Frontal cortex (tissue), 4 donors: ENCODE results near the gene ABHD17A. TPM values are rescaled to one million over a fixed set of nuclear protein-coding genes. Genes with fewer than 3 reads are reported as not detected.
A peak's percentile ranks its signal among the peaks of the same experiment; 100 is the strongest.

Experiments used
- DNase-seq, 2 donors: peaks; one replicate each; pipeline ENCODE4 v3.0.0; 2012; ENCODE audit warnings: low spot score in 2 of 2
- FAIRE-seq: peaks from 2 replicates; lab custom pipeline; 2012; peaks lifted over from hg19 to GRCh38; lab: Jason Lieb, UNC
- total RNA-seq: library from RNA; depleted of rRNA; stranded (reverse); fragments of >200 nt; gene quantifications from one replicate; pipeline ENCODE4 v1.2.3, GENCODE V29; 2014
- donor health status: control.
- donor health status: control.
- donor health status: control.

ABHD17A gene
- total RNA-seq, 1 donor from 2014 or later, result 42.0 TPM

DNA sequence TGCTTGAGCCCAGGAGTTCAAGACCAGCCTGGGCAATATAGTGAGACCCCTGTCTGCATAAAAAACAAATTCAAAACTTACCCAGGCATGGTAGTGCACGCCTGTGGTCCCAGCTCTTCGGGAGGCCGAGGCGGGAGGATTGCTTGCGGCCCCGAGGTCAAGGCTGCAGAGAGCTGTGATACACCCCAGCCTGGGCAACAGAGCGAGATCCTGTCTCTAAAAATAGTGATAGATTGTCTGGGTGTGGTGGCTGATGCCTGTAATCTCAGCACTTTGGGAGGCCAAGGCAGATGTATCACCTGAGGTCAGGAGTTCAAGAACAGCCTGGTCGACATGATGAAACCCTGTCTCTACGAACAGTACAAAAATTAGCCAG, 18.0 kb downstream of the ABHD17A start:
- DNase-seq, result no peak
- FAIRE-seq, result no peak

DNA sequence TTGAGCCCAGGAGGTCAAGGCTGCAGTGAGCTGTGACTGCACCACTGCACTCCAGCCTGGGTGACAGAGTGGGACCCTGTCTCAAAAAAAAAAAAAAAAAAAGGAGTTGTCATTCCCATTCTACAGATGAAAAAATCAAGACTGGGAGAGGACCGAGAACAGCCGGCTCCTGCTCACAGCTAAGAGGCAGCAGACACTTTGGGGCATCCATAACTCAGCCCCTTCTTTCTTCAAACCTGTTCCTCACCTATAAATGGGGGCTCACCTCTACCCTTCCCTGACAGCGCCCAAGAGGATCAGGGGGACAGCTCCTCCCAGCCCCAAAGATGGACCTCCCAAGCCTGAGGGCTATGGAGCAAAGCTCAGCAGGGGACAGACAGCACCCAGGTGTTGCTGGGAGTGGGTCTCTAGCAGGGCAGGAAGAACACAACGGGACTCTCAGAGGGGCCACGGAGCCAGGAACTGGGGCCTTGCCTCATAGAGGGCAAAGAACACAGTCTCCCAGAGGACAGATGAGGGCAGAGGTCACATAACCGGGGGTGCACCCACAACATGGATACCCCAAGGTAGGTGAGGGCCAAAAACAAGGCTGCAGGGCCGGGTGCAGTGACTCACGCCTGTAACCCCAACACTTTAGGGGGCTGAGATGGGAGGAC, 18.5 kb downstream of the ABHD17A start:
- FAIRE-seq (no peak), DNase-seq (no peak)

DNA sequence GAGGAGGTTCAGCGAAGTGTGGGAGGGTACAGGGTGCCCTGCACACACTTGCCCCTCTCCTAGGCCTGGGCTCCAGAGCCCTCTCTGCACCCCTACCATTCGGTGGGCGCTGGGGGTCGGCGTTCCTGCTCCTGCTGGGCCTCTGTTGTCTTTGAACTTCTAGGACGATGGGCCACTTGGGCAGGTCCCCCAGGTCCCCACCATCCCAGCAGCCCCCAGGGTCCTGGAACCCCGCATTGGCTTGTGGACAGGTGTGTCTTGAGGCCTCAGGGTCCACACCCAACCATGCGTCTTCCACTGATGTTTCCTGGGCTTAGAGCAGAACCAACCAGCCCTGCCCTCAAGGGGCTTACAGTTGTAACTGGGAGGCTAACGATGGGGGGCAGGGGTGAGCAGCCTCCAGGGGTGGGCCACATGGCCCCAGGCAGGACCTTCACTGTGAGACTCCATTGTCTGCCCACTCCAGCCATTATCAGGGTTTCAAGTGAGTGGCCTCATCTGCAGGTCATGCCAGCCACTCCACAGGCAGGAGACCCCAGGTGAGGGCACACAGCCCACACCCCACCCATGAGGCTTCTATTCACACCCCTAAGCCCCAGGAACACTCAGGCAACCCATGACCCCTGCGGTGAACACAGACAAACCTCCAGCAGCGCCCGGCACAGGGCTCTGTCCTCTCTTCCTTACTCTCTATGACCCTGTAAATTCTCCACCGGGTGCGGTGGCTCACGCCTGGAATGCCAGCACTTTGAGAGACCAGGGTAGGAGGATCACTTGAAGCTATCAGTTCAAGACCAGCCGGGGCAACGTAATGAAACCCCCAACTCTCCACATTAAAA, 19.9 kb downstream of the ABHD17A start:
- DNase-seq, result no peak
- FAIRE-seq, result no peak

- DNase-seq (peak; percentile 73 to 78), FAIRE-seq (no peak)
Observed at GRCh38 chr19:1864480-1865171, 20.7 kb downstream of the ABHD17A start.

- FAIRE-seq, result no peak
- DNase-seq, result peak; percentile 96 to 98
Observed at GRCh38 chr19:1863638-1864479, 21.4 kb downstream of the ABHD17A start.

GRCh38 chr19:1863328-1863637, 22.0 kb downstream of the ABHD17A start, which contains the start of gene KLF16:
KLF16 (minus strand) TSS chr19:1863579; CDS start chr19:1863497, 82 bp downstream.
- DNase-seq, result no peak
- FAIRE-seq, result no peak

GRCh38 chr19:1862424-1863327, 22.6 kb downstream of the ABHD17A start:
- FAIRE-seq, result no peak

GRCh38 chr19:1862068-1862423, 23.2 kb downstream of the ABHD17A start:
- DNase-seq (no peak), FAIRE-seq (no peak)

More at GRCh38 chr19:1862424-1863327, 22.6 kb downstream of the ABHD17A start:
- DNase-seq, result no peak

DNA sequence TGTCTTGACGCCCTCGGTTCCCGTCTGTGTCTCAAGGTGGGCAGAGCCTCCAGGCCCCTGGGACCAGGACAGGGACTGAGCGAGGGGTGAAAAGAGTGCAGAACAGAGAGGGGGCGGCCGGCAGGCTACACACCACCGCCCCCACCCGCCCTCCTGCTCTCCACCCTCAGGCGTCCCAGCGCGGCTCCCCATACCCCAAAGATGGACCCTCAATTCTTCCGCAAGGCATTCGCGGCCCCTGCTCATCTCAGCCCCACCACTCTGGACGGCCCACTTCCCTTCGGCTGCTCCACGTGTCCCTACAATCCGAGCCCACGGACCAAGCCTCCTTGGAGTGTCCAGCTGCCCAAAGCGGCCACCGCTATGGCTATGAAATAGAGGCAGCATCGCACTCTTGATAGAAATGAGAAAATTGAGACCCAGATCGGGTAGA, 23.7 kb downstream of the ABHD17A start:
- DNase-seq (no peak), FAIRE-seq (no peak)

GRCh38 chr19:1860821-1861598, 24.3 kb downstream of the ABHD17A start:
- DNase-seq (no peak), FAIRE-seq (no peak)

DNA sequence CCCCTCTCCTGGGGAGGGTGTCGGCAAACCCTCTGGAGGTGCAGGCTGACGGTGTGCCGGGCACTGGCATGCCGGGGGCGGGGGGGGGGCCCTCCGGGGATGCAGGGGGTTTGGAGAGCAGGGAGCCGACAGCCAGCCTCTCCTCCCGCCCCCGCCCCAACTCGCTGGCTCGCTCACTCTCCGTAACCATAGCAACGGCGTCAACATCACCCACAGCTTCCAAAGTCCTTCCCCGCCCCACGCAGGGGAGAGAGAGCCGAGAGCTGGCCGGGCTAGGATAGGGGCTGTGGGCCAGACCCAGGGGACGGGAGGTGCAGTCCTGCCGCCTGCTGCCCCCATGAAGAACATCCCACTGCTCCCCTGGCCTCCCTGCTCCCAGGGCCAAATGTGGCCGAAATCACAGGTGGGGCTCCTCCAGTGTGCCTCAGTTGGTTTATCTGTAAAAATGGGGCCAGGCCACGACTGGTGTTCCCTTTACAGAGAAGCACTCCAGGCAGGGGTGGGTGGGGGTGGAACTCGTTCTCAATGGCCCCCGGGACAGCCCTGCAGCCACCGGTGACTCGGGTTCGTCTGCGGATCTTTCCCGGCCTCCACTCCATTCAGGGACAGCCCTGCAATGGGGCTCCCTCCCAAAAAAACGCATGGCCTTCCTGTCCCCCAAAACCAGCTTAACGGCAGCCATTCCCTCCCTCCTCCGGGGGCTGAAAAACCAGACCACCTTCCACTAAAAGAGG, 25.1 kb downstream of the ABHD17A start:
- FAIRE-seq (no peak), DNase-seq (peak in 1 of 2 donors; percentile 80)

GRCh38 chr19:1859331-1859781, 25.9 kb downstream of the ABHD17A start:
- FAIRE-seq (no peak), DNase-seq (no peak)

DNA sequence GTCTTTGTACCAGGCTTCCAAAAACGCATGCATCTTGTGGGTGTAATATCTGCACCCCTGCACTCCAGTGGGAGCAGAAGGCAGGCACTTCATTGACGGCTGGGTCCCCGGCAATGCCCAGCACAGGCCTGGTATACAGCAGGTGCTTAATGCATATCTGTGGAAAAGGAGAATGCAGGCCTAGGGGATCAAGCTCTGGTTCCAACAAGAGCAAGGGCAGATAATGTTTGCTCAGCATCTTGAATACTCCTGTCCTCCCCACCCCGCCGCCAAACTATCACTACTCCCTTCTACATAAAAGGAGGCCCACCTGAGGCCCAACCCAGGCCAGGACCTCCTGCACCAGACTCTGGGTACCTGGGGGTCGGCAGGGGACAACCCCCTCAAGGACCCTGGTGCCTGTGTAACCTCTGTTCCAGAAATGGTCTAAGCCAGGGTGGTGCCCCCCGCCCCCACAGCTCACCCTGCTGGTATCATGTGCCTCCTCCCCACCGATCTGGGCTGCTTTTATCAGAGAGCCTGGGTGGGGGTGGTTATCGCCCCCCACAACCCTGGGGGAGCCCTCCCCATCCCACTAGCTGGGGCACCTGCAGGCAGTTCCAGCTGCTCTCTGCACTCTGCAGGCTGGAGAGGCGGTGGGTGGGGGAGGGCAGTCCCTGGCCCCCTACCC, 26.7 kb downstream of the ABHD17A start:
- no peak for DNase-seq

DNA sequence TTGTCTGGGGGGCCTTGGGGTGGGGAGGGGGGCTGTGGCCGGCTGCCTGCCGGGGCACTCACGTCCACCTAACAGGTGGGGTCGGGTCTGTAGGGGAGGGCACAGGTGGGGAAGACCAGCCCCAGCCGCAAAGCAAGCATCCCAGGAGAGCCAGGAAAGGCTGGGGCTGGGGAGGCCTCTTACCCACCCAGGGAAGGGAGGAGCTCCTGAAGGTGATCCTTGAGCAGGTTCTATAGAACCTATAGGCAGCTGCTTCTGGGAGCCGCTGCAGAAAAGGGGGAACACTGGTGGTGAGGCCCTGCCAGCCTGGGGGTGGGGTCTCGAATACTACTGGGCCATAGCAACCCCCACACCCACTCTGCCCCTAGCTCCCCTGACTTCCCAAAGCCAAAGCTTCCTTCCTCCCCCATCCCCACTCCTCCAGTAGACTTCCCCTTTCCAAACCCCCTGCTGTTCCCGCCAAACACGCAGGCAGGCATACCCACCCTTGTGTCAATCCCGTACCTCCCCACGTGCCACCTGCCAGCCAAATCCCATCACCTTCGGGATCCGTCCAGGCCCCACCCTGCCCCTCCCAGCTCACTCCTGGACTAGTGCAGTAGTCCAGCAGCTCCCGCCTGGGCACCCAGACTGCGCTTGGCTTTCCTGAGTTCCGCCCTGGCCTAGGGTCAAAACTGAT, 27.5 kb downstream of the ABHD17A start:
- no peak for DNase-seq
- FAIRE-seq, result no peak

More for the DNA sequence above, 26.7 kb downstream of the ABHD17A start:
- no peak for FAIRE-seq

DNA sequence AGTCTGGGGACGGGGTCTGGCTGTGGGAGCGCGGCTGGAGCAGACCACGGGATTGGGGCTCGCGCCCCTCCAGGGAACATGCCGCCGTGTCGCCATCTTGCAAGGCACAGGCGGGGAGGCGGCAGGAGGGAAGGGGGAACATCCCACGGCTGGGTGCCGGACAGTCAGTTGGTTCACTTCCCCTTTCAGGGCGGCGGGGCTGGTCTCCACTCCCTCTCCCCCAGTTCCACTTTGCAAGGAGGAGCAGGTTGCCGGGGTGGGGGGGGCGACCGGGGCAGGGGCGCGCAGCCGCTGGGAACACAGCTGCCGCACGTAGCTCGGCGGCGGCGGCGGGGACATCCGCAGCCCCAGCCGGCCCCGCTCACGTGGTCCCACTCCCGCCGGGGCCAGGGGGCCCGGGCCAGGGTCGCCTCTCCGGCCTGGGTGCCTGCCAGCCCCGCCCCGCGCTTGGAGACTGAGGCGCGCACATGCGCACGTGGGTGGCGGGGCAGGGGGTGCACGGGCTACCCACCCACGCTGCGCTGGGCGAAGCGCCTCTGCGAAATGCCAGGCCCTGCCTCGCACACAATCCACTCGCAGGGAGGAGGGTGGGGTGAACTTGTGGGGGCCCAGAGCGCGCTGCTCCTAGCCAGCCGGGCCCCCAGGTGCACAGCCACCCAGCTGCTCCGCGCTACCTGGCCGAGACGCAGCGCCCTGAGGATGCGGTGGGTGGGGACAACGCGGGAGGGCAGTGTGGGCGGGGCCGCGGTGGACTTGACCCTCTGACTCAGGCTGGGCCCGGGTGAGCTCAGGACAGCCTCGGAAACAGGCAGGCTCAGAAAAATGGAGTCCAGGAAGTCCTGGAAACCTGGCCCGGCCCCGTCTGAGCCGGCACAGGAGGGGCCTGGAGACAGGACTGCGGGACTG, 28.3 kb downstream of the ABHD17A start:
- no peak for FAIRE-seq
- DNase-seq, result peak; percentile 74 to 83
